Cardiac fibroblast (primary cell): ENCODE measurements around the gene AKAP13.

ENCODE experiments used
- DNase-seq, 2 donors: peaks; one replicate each; pipeline versions ENCODE4 v3.0.0 to v3.0.0-alpha.2; 2010; ENCODE audit warnings: low read depth in 2 of 2
- H3K4me3 ChIP-seq, 2 donors: replicated peaks in 1 of 2; 1 replicate in 1 of 2; 2 replicates in 1 of 2; pipeline ENCODE4 v1.5.1; 2011; ENCODE audit warnings: low read depth in 2 of 2, low read length in 2 of 2, mild to moderate bottlenecking in 2 of 2, moderate library complexity in 1 of 2
- CTCF ChIP-seq: IDR thresholded peaks from one replicate; pipeline ENCODE4 v1.5.1; 2011; ENCODE audit warnings: low read depth, mild to moderate bottlenecking, low read length, inconsistent platforms

AKAP13 gene

GRCh38 chr15:85540085-85540797, 159.8 kb downstream of the AKAP13 start:
- no peak for DNase-seq
- no peak for TF ChIP-seq CTCF
- H3K4me3 ChIP-seq: no peak overlapping the region

DNA sequence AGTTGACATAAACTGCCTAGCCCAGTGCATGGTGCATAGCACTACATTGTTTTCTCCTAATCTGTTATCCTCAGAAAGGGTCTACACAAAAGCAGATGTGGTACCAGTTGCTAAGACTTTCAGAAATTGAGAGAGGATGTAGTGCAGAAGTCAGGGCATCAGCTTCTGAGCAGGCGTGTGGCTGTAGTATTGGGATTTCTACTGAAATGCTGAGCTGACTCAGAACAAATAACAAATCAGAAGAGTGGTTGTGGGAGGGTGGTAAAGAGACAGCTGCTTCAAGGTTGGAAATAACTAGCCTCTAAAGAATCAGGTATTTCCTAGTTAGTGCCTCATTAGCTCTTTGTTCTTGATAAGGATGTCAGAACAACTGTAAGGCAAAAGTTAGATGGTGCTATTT, 161.3 kb downstream of the AKAP13 start:
- TF ChIP-seq CTCF: no peak
- no peak for DNase-seq
- no peak overlapping the region for H3K4me3 ChIP-seq

- no peak overlapping the region for H3K4me3 ChIP-seq
- no peak for DNase-seq
- no peak for TF ChIP-seq CTCF
Observed at GRCh38 chr15:85542488-85542887, 162.1 kb downstream of the AKAP13 start.

- DNase-seq: no peak
- TF ChIP-seq CTCF: no peak
- H3K4me3 ChIP-seq: no peak overlapping the region
Observed at GRCh38 chr15:85542895-85543331, 162.5 kb downstream of the AKAP13 start.

DNA sequence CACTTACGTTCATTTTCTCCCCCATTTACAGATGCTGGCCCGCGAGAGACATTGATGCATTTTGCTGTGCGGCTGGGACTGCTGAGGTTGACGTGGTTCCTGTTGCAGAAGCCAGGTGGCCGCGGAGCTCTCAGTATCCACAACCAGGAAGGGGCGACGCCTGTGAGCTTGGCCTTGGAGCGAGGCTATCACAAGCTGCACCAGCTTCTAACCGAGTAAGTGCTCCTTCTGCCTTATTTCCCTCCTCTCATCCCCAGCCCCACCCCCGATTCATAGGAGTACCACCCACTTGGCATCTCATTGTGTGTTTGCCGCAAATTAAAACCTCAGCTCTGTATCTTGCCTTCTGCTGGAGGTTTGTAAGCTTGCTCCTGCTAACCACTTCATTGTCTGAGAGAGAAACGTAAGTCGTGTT, 163.3 kb downstream of the AKAP13 start:
- H3K4me3 ChIP-seq: no peak overlapping the region
- peak; percentile 10 for TF ChIP-seq CTCF
- peak in 1 of 2 donors; percentile 60 for DNase-seq

DNA sequence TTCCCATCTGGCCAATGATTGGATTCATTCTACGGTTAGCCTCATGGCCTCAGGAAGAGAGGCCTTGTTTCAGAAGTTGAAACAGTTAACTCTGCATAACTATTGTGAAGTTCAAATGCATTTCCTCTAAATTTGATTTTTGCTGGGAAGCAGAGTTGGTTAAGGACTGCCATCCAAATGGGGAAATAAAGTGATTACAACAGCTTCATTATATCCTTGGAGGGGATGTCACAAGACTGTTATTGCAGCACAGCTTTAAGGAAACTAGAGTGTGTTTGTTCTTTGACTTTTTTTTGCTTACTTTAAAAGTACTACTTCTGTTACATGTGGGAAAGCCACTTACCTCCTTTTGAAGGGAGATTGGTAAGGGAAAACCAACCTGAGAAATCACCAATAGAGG, 164.8 kb downstream of the AKAP13 start:
- DNase-seq: peak; percentile 60 to 80
- no peak overlapping the region for H3K4me3 ChIP-seq
- no peak for TF ChIP-seq CTCF

DNA sequence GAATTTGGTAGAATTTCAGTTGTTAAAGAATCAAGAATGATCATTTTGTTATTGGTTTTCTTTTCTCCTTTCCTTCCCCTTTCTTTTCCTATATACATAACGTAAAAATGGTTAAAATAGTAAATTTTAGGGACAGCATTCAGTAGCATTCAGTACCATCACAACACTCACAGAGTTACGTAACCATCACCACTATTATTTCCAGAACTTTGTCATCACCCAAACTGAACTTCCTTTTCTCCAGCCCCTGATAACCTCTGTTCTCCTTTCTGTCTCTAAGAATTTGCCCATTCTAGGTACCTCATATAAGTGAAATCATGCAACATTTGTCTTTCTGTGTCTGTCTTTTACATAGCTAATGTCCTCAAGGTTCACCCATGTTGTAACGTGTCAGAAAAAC, 165.3 kb downstream of the AKAP13 start:
- no peak for TF ChIP-seq CTCF
- no peak for DNase-seq
- H3K4me3 ChIP-seq: no peak overlapping the region
